ENCODE results near the gene NAIF1. TPM values are rescaled to one million over a fixed set of nuclear protein-coding genes. Genes with fewer than 3 reads are reported as not detected.

Gene NAIF1
- polyA plus RNA-seq, 3 donors: 8.7 to 11.4 (median 10.3) TPM

DNA sequence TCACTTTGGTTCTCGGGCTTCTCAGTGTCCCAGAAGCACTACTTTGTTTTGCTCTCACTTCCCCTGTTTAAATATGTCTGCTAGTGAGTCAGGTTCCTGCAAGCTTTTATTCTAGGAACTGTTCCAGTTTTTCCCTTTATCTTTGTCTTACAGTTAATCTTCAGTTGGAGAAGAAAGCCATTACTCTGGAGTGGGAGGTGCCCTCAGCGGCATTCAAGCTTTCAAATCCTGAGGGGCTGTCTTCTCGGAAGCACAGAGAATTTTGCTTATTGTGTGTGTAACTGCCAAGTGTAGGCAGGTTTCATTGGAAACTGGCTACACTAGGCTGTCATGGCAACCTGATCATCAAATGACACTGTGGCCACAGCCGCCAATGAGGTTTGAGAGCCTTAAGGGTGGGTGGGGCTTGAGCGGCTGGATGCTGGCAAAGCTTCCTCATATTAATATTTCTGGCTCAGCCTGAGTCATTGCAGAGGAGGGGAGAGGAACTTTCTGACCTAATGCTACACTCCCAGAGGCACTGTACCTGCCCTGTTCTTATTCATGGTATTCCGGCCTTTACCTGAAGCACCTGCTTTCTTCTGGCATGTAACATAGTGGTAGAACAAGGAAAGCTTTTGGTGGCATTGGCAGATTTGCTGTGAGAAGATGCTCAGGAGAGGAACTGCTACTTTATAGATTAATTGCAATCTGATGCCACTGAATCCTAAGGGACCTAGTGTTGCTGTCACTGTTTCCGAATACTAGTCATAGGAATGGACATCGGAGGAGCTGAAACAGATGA, 27.2 kb upstream of the NAIF1 start:
- peak; percentile 71 to 96 (median 88) for DNase-seq (ENCODE audit: extremely low read depth in 1 of 11, low read depth in 9 of 11, low spot score in 4 of 11)

DNA sequence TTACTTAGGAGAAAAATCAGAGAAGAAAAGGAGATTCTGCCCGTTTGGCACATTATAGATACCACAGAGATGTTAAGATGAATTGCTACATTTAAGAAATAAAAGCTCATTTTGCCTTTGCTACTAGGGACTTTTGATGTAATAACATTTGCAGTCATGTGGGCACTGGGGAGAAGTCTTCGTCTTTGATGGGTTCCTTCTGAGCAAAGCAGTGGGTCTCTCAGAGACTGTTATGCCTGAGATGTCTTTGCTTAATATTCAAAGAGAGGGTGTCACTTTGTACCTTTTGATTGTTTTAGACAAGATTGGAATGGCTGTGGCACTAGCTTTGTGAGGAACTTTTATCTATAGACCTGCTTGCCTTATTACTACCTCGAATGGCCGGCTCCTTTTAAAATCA, 25.9 kb upstream of the NAIF1 start:
- DNase-seq (ENCODE audit: extremely low read depth in 1 of 11, low read depth in 9 of 11, low spot score in 4 of 11): no peak

GRCh38 chr9:128092199-128092977, 25.3 kb upstream of the NAIF1 start:
- no peak for DNase-seq (ENCODE audit: extremely low read depth in 1 of 11, low read depth in 9 of 11, low spot score in 4 of 11)

- DNase-seq (ENCODE audit: extremely low read depth in 1 of 11, low read depth in 9 of 11, low spot score in 4 of 11): no peak
These were observed 24.5 kb upstream of the NAIF1 start for GRCh38 chr9:128091571-128091970.

- DNase-seq (ENCODE audit: extremely low read depth in 1 of 11, low read depth in 9 of 11, low spot score in 4 of 11): peak in 7 of 11 donors; percentile 74 to 86 (median 81)
These were observed 24.0 kb upstream of the NAIF1 start for GRCh38 chr9:128091144-128091543.

GRCh38 chr9:128089299-128089698, 22.2 kb upstream of the NAIF1 start:
- DNase-seq (ENCODE audit: extremely low read depth in 1 of 11, low read depth in 9 of 11, low spot score in 4 of 11): no peak

GRCh38 chr9:128088253-128088945, 21.3 kb upstream of the NAIF1 start:
- no peak for DNase-seq (ENCODE audit: extremely low read depth in 1 of 11, low read depth in 9 of 11, low spot score in 4 of 11)

GRCh38 chr9:128087262-128087661, 20.1 kb upstream of the NAIF1 start:
- DNase-seq (ENCODE audit: extremely low read depth in 1 of 11, low read depth in 9 of 11, low spot score in 4 of 11): no peak

- no peak for DNase-seq (ENCODE audit: extremely low read depth in 1 of 11, low read depth in 9 of 11, low spot score in 4 of 11)
These were observed 18.8 kb upstream of the NAIF1 start for GRCh38 chr9:128085943-128086342.

GRCh38 chr9:128084746-128085145, 17.6 kb upstream of the NAIF1 start:
- no peak for DNase-seq (ENCODE audit: extremely low read depth in 1 of 11, low read depth in 9 of 11, low spot score in 4 of 11)

DNA sequence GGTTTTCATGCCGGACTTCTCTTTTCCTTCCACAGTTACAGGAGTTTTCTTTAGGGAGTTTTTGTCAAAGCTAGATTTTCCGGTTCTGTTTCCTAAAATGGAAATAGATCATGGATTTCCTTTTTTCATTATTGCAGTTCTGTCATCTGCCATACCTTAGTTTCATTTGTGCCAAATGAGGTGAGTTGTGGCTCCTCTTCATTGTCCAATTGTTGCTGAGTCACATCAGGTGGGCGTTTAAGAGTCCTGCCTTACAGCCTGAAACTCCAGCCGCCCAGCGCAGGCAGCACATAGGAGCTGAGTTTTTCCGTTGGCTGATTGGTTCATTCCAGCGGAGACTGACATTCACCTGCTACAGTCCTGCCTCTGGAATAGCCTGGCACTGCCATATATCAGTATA, 15.0 kb upstream of the NAIF1 start:
- no peak for DNase-seq (ENCODE audit: extremely low read depth in 1 of 11, low read depth in 9 of 11, low spot score in 4 of 11)

GRCh38 chr9:128081056-128081455, 13.9 kb upstream of the NAIF1 start:
- peak in 5 of 11 donors; percentile 76 to 84 (median 83) for DNase-seq (ENCODE audit: extremely low read depth in 1 of 11, low read depth in 9 of 11, low spot score in 4 of 11)

DNA sequence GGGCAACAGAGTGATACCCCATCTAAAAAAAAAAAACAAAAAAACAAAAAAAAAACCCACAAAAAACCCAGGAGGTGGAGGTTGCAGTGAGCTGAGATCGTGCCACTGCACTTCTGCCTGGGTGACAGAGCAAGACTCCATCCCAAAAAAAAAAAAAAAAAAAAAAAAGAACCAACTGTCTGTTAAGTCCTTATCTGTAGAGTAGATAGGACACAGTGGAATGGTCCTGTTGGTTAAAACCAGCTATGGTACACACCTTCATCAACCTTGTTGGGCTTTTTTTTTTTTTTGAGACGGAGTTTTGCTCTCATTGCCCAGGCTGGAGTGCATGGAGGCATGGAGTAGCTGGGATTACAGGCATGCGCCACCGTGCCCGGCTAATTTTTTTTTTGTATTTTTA, 13.1 kb upstream of the NAIF1 start:
- DNase-seq (ENCODE audit: extremely low read depth in 1 of 11, low read depth in 9 of 11, low spot score in 4 of 11): no peak

DNA sequence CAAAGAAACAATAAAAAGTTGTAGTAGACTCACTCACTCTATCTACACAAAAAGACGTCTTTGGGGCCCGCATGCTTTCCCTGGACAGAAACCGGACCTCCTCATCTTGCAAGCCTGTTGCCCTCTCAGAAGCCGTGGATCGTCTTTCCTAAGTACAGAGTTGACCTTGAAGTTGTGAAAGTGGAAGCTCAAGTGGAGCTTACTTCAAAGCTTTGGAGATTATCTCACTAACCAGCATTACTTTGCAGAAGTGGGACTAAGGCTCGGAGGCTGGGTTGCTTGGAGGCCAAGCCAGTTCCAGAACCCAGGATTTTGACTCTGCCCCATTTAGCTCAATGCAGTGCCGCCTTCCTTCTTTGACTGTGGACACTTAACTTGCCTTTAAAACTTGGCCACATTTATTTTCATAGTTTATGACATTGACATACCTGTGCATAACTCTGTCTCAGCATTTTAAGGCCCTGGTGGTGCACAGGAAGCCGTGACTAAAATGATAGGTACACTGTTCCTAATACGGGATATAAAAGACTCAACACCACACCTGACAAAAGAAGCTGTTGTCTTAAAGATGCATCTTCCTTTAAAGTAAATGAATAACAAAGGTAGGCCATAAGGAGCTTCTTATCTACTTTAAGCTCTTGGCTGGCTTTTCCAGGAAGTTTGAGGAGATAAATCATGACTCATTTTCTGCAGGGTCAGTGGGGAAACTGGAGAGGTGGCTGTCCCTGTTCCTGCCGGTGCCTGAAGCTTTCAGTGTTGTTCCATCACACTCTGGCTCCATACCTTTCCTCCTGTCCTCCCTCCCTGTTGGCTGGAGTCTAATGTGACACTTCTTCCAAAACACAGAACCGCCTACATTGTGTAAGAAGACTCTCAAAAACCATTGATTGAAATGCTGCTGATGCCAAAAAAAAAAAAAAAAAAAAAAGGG, 11.6 kb upstream of the NAIF1 start:
- no peak for DNase-seq (ENCODE audit: extremely low read depth in 1 of 11, low read depth in 9 of 11, low spot score in 4 of 11)

GRCh38 chr9:128077847-128078503, 10.9 kb upstream of the NAIF1 start:
- DNase-seq (ENCODE audit: extremely low read depth in 1 of 11, low read depth in 9 of 11, low spot score in 4 of 11): no peak

DNA sequence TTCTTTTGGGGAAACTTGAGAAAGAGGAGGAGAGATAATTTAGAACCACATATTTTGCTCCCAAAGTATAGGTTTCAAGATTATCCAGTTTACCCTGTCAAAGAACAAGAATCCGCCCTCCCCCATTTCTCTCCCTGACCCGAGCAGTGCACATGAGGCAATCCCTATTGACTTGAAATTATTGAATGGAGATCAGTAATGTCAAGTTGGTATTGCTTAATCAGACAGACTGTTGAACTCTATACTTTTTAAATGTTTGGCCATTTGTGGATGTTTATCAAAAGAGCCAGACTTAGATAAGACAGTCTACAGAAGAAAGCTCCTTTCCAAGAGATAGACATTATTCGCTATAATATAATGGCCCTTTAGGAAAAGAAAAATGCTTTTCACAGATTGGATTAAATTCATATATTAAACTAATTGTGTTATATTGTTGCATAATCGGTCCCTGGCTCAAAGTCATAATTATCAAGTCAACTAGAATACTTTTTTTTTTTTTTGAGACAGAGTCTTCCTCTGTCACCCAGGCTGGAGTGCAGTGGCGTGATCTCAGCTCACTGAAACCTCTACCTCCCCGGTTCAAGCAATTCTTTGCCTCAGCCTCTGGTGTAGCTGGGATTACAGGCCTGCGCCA, 6.2 kb upstream of the NAIF1 start:
- no peak for DNase-seq (ENCODE audit: extremely low read depth in 1 of 11, low read depth in 9 of 11, low spot score in 4 of 11)

GRCh38 chr9:128072144-128073021, 5.3 kb upstream of the NAIF1 start:
- DNase-seq (ENCODE audit: extremely low read depth in 1 of 11, low read depth in 9 of 11, low spot score in 4 of 11): peak in 2 of 11 donors; percentile 60 to 63
